Stomach (tissue), 4 donors: ENCODE data around the gene ATP8A2.

Experiments used
- CTCF ChIP-seq, 7 experiments: fragments of 450-650 bp in 4 of 7; fragments of 200-600 bp in 3 of 7; sonication (generic) in 3 of 7; IDR thresholded peaks; one replicate each; pipeline ENCODE4 v1.5.1; 2016 to 2019; ENCODE audit warnings: antibody characterized with exemption in 7 of 7, control low read depth in 2 of 7, mild to moderate bottlenecking in 1 of 7
- EP300 ChIP-seq: sonication (generic); formaldehyde crosslinking; IDR thresholded peaks from one replicate; pipeline ENCODE4 v1.6.1; 2017; ENCODE audit warnings: antibody characterized with exemption
- POLR2A ChIP-seq, 4 donors: fragments of 450-650 bp; IDR thresholded peaks; one replicate each; pipeline ENCODE4 v1.6.1; 2016; ENCODE audit warnings: antibody characterized with exemption in 4 of 4, control low read depth in 2 of 4, mild to moderate bottlenecking in 1 of 4, moderate library complexity in 1 of 4
- POLR2AphosphoS5 ChIP-seq, 3 donors: sonication (generic); formaldehyde crosslinking; IDR thresholded peaks; one replicate each; pipeline ENCODE4 v1.6.1; 2016; ENCODE audit warnings: antibody characterized with exemption in 3 of 3

DNA sequence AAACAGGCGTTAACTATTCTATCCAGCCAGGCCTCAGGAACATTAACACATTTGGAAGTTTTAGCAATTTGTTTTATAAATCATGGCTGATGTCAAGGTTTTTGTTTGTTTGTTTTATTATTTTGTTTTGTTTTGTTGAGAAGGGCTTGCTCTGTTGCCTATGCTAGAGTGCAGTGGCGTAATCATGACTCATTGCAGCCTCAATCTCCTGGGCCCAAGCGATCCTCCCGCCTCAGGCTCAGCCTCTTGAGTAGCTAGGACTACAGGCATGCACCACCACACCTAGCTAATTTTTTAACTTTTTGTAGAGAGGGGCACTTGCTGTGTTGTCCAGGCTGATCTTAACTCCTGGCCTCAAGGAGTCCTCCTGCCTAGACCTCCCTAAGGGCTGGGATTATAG, 42.1 kb upstream of the ATP8A2 start:
- no peak for TF ChIP-seq CTCF (IDR thresholded peaks at IDR 0.05)
- TF ChIP-seq POLR2A (IDR thresholded peaks at IDR 0.05) = no peak
- TF ChIP-seq POLR2AphosphoS5 (IDR thresholded peaks at IDR 0.05) = no peak
- no peak for TF ChIP-seq EP300
